Transverse colon (tissue), 3 donors: ENCODE results near the gene WASF2.

Experiments
- CTCF ChIP-seq, 5 experiments: fragments of 200-600 bp in 3 of 5; fragments of 450-650 bp in 2 of 5; sonication (generic) in 3 of 5; IDR thresholded peaks; 1 replicate in 2 of 5; 2 replicates in 3 of 5; pipeline ENCODE4 v1.5.1; 2016 to 2017; ENCODE audit warnings: antibody characterized with exemption in 5 of 5, inconsistent platforms in 3 of 5, mild to moderate bottlenecking in 2 of 5, moderate library complexity in 1 of 5
- POLR2A ChIP-seq: fragments of 450-650 bp; IDR thresholded peaks from one replicate; pipeline ENCODE4 v1.6.1; 2016; ENCODE audit warnings: antibody characterized with exemption, mild to moderate bottlenecking, moderate library complexity

GRCh38 chr1:27403065-27403726 is 86.8 kb downstream of the WASF2 start:
- TF ChIP-seq CTCF (IDR thresholded peaks at IDR 0.05) (peak in 1 of 5 experiments; percentile 4), POLR2A (no peak)
